Skeletal muscle satellite cell (primary cell): ENCODE measurements around the gene ENPP6.
A peak's percentile ranks its signal among the peaks of the same experiment; 100 is the strongest.

Source experiments
- H3K27me3 ChIP-seq: 2 replicates; pipeline ENCODE4 v1.7.0; 2013; ENCODE audit warnings: low read length; ENCODE audit not compliant: control insufficient read depth, insufficient read depth
- H3K36me3 ChIP-seq: 2 replicates; pipeline ENCODE4 v1.7.0; 2013; ENCODE audit warnings: mild to moderate bottlenecking, control low read depth, low read length; ENCODE audit not compliant: insufficient read depth
- H3K4me1 ChIP-seq: 2 replicates; pipeline ENCODE4 v1.7.0; 2013; ENCODE audit warnings: low read length; ENCODE audit not compliant: control insufficient read depth, insufficient read depth
- H3K4me2 ChIP-seq: 2 replicates; pipeline ENCODE4 v1.7.0; 2013; ENCODE audit warnings: mild to moderate bottlenecking, low read length
- H3K4me3 ChIP-seq: 2 replicates; pipeline ENCODE4 v1.7.0; 2013; ENCODE audit warnings: low read length
- H3K9ac ChIP-seq: 2 replicates; pipeline ENCODE4 v1.7.0; 2013; ENCODE audit warnings: mild to moderate bottlenecking, low read depth, low read length, moderate library complexity
- H3K9me3 ChIP-seq: replicated peaks from 2 replicates; pipeline ENCODE4 v1.7.0; 2013; ENCODE audit warnings: mild to moderate bottlenecking, control low read depth, low read length

Gene ENPP6

GRCh38 chr4:184097241-184097605 is 120.5 kb downstream of the ENPP6 start:
- Histone ChIP-seq H3K4me3 (no peak overlapping the region), H3K4me1 (no peaks in the 10 kb centered on the region), H3K27me3 (no peaks in the 10 kb centered on the region), H3K4me2 (peak overlapping the region; percentile 58), H3K9ac (no peak overlapping the region), H3K9me3 (no peaks in the 10 kb centered on the region), H3K36me3 (no peaks in the 10 kb centered on the region)

GRCh38 chr4:184096561-184097240 is 121.0 kb downstream of the ENPP6 start:
- H3K9ac ChIP-seq: no peak overlapping the region
- H3K36me3 ChIP-seq: no peaks in the 10 kb centered on the region
- peak overlapping the region; percentile 58 for H3K4me2 ChIP-seq
- H3K9me3 ChIP-seq: no peaks in the 10 kb centered on the region
- H3K27me3 ChIP-seq: no peaks in the 10 kb centered on the region
- no peaks in the 10 kb centered on the region for H3K4me1 ChIP-seq
- H3K4me3 ChIP-seq: no peak overlapping the region

GRCh38 chr4:184094532-184095159 is 123.0 kb downstream of the ENPP6 start:
- H3K4me2 ChIP-seq: no peak overlapping the region
- H3K4me1 ChIP-seq: no peaks in the 10 kb centered on the region
- H3K4me3 ChIP-seq: no peak overlapping the region
- H3K9ac ChIP-seq: no peak overlapping the region
- no peaks in the 10 kb centered on the region for H3K9me3 ChIP-seq
- H3K27me3 ChIP-seq: no peaks in the 10 kb centered on the region
- H3K36me3 ChIP-seq: no peaks in the 10 kb centered on the region

GRCh38 chr4:184091986-184092385 is 125.7 kb downstream of the ENPP6 start:
- H3K4me2 ChIP-seq: no peak overlapping the region
- no peaks in the 10 kb centered on the region for H3K4me1 ChIP-seq
- H3K27me3 ChIP-seq: no peaks in the 10 kb centered on the region
- H3K9ac ChIP-seq: no peak overlapping the region
- no peak overlapping the region for H3K4me3 ChIP-seq
- H3K36me3 ChIP-seq: no peaks in the 10 kb centered on the region
- H3K9me3 ChIP-seq: no peaks in the 10 kb centered on the region

- H3K27me3 ChIP-seq: no peaks in the 10 kb centered on the region
- no peak overlapping the region for H3K9ac ChIP-seq
- H3K4me2 ChIP-seq: no peak overlapping the region
- H3K4me1 ChIP-seq: no peaks in the 10 kb centered on the region
- H3K36me3 ChIP-seq: no peaks in the 10 kb centered on the region
- no peaks in the 10 kb centered on the region for H3K9me3 ChIP-seq
- no peak overlapping the region for H3K4me3 ChIP-seq
Measured at GRCh38 chr4:184090571-184090970, 127.1 kb downstream of the ENPP6 start.

- Histone ChIP-seq H3K36me3 (no peaks in the 10 kb centered on the region), H3K9me3 (no peaks in the 10 kb centered on the region), H3K9ac (no peak overlapping the region), H3K27me3 (no peaks in the 10 kb centered on the region), H3K4me1 (no peaks in the 10 kb centered on the region), H3K4me2 (no peak overlapping the region), H3K4me3 (no peak overlapping the region)
Measured at GRCh38 chr4:184080674-184081073, 137.0 kb downstream of the ENPP6 start.

- no peaks in the 10 kb centered on the region for H3K9me3 ChIP-seq
- no peak overlapping the region for H3K4me2 ChIP-seq
- no peak overlapping the region for H3K9ac ChIP-seq
- no peak overlapping the region for H3K4me3 ChIP-seq
- no peaks in the 10 kb centered on the region for H3K36me3 ChIP-seq
- H3K4me1 ChIP-seq: no peaks in the 10 kb centered on the region
- H3K27me3 ChIP-seq: no peaks in the 10 kb centered on the region
Measured at GRCh38 chr4:184074677-184075388, 142.8 kb downstream of the ENPP6 start.

GRCh38 chr4:184067931-184068554 is 149.6 kb downstream of the ENPP6 start:
- Histone ChIP-seq H3K27me3 (no peaks in the 10 kb centered on the region), H3K9ac (no peak overlapping the region), H3K4me2 (no peak overlapping the region), H3K9me3 (no peaks in the 10 kb centered on the region), H3K36me3 (no peaks in the 10 kb centered on the region), H3K4me1 (no peaks in the 10 kb centered on the region), H3K4me3 (no peak overlapping the region)

- no peaks in the 10 kb centered on the region for H3K27me3 ChIP-seq
- no peaks in the 10 kb centered on the region for H3K4me1 ChIP-seq
- no peak overlapping the region for H3K4me3 ChIP-seq
- no peaks in the 10 kb centered on the region for H3K36me3 ChIP-seq
- H3K9me3 ChIP-seq: no peaks in the 10 kb centered on the region
- no peak overlapping the region for H3K4me2 ChIP-seq
- no peak overlapping the region for H3K9ac ChIP-seq
Measured at GRCh38 chr4:184066584-184067300, 150.9 kb downstream of the ENPP6 start.

GRCh38 chr4:184064877-184065276 is 152.8 kb downstream of the ENPP6 start:
- no peak overlapping the region for H3K4me2 ChIP-seq
- no peaks in the 10 kb centered on the region for H3K27me3 ChIP-seq
- no peak overlapping the region for H3K4me3 ChIP-seq
- H3K4me1 ChIP-seq: no peaks in the 10 kb centered on the region
- H3K36me3 ChIP-seq: no peaks in the 10 kb centered on the region
- no peaks in the 10 kb centered on the region for H3K9me3 ChIP-seq
- no peak overlapping the region for H3K9ac ChIP-seq

- no peak overlapping the region for H3K4me2 ChIP-seq
- H3K4me1 ChIP-seq: no peaks in the 10 kb centered on the region
- no peaks in the 10 kb centered on the region for H3K27me3 ChIP-seq
- no peaks in the 10 kb centered on the region for H3K36me3 ChIP-seq
- H3K4me3 ChIP-seq: no peak overlapping the region
- H3K9ac ChIP-seq: no peak overlapping the region
- H3K9me3 ChIP-seq: no peaks in the 10 kb centered on the region
Measured at GRCh38 chr4:184062769-184063168, 154.9 kb downstream of the ENPP6 start.
